Measurements from ENCODE around the gene ELMO2.

Gene ELMO2

GRCh38 chr20:46406200-46406985, at the start of gene ELMO2:
ELMO2 (minus strand) TSS chr20:46406615; CDS start chr20:46394482, 12,133 bp downstream.
- peak within 1 kb of the TSS; percentile 97 for H3K4me3 ChIP-seq (ENCODE audit: low read depth, low read length)

GRCh38 chr20:46455729-46456128, 49.3 kb upstream of the ELMO2 start:
- no peak overlapping the region for H3K4me3 ChIP-seq (ENCODE audit: low read depth, low read length)

GRCh38 chr20:46446851-46447250, 40.4 kb upstream of the ELMO2 start:
- no peak overlapping the region for H3K4me3 ChIP-seq (ENCODE audit: low read depth, low read length)

GRCh38 chr20:46439837-46440236, 33.4 kb upstream of the ELMO2 start:
- no peak overlapping the region for H3K4me3 ChIP-seq (ENCODE audit: low read depth, low read length)

- H3K4me3 ChIP-seq (ENCODE audit: low read depth, low read length), result no peak overlapping the region
Measured at GRCh38 chr20:46438156-46438750, 31.8 kb upstream of the ELMO2 start.

GRCh38 chr20:46435146-46435545, 28.7 kb upstream of the ELMO2 start:
- H3K4me3 ChIP-seq (ENCODE audit: low read depth, low read length), result no peak overlapping the region

- no peak overlapping the region for H3K4me3 ChIP-seq (ENCODE audit: low read depth, low read length)
Measured at GRCh38 chr20:46434597-46434996, 28.2 kb upstream of the ELMO2 start.

- H3K4me3 ChIP-seq (ENCODE audit: low read depth, low read length), result no peak overlapping the region
Measured at GRCh38 chr20:46433051-46433450, 26.6 kb upstream of the ELMO2 start.

GRCh38 chr20:46430921-46431712, 24.7 kb upstream of the ELMO2 start:
- no peak overlapping the region for H3K4me3 ChIP-seq (ENCODE audit: low read depth, low read length)

- H3K4me3 ChIP-seq (ENCODE audit: low read depth, low read length), result no peak overlapping the region
Measured at GRCh38 chr20:46427384-46427783, 21.0 kb upstream of the ELMO2 start.

- no peak overlapping the region for H3K4me3 ChIP-seq (ENCODE audit: low read depth, low read length)
Measured at GRCh38 chr20:46423882-46424482, 17.6 kb upstream of the ELMO2 start.

- H3K4me3 ChIP-seq (ENCODE audit: low read depth, low read length), result no peak overlapping the region
Measured at GRCh38 chr20:46423342-46423741, 16.9 kb upstream of the ELMO2 start.

GRCh38 chr20:46420878-46421277, 14.5 kb upstream of the ELMO2 start:
- no peak overlapping the region for H3K4me3 ChIP-seq (ENCODE audit: low read depth, low read length)

GRCh38 chr20:46419882-46420281, 13.5 kb upstream of the ELMO2 start:
- H3K4me3 ChIP-seq (ENCODE audit: low read depth, low read length), result no peak overlapping the region

GRCh38 chr20:46416839-46417238, 10.4 kb upstream of the ELMO2 start:
- no peak overlapping the region for H3K4me3 ChIP-seq (ENCODE audit: low read depth, low read length)

- H3K4me3 ChIP-seq (ENCODE audit: low read depth, low read length), result no peak overlapping the region
Measured at GRCh38 chr20:46416421-46416820, 10.0 kb upstream of the ELMO2 start.

GRCh38 chr20:46415773-46416172, 9.4 kb upstream of the ELMO2 start:
- no peak overlapping the region for H3K4me3 ChIP-seq (ENCODE audit: low read depth, low read length)

- H3K4me3 ChIP-seq (ENCODE audit: low read depth, low read length), result no peak overlapping the region
Measured at GRCh38 chr20:46414608-46415007, 8.2 kb upstream of the ELMO2 start.

- no peak overlapping the region for H3K4me3 ChIP-seq (ENCODE audit: low read depth, low read length)
Measured at GRCh38 chr20:46411637-46412036, 5.2 kb upstream of the ELMO2 start.

- no peak overlapping the region for H3K4me3 ChIP-seq (ENCODE audit: low read depth, low read length)
Measured at GRCh38 chr20:46408281-46408731, 1.9 kb upstream of the ELMO2 start.

- no peak overlapping the region for H3K4me3 ChIP-seq (ENCODE audit: low read depth, low read length)
Measured at GRCh38 chr20:46407671-46407996, 1.2 kb upstream of the ELMO2 start.
